MCF 10A (cell line): Measurements from ENCODE around the gene ARHGEF39. TPM values are rescaled to one million over a fixed set of nuclear protein-coding genes. Genes with fewer than 3 reads are reported as not detected.

Source experiments
- BruUV-seq: library from RNA; stranded (reverse); fragments of 400-500 nt; replicated peaks from 2 replicates; lab custom pipeline; 2021; lab: Mats Ljungman, UMichigan
- CTCF ChIA-PET: fragments of 300-600 bp; sonication (Branson Sonifier 250); formaldehyde crosslinking; extraction: SDS; loops from one replicate; lab custom pipeline; 2021; ENCODE audit warnings: antibody characterized with exemption, inconsistent platforms; lab: Yijun Ruan, JAX
- POLR2A ChIA-PET: fragments of 300-600, 350-650 bp; sonication (Branson Sonifier 250); formaldehyde crosslinking; extraction: SDS; loops from one replicate; lab custom pipeline; 2020; ENCODE audit warnings: antibody characterized with exemption, inconsistent platforms; lab: Yijun Ruan, JAX
- DNase-seq: peaks from one replicate; pipeline ENCODE4 v3.0.0-alpha.2; 2018; ENCODE audit not compliant: unreplicated experiment
- H3K27ac Mint-ChIP-seq: one replicate; pipeline ENCODE4 v1.8.0; 2022; ENCODE audit warnings: mild to moderate bottlenecking, low read depth, mixed read lengths; ENCODE audit not compliant: unreplicated experiment
- H3K27me3 Mint-ChIP-seq: one replicate; pipeline ENCODE4 v1.8.0; 2022; ENCODE audit warnings: mixed read lengths; ENCODE audit not compliant: insufficient read depth, unreplicated experiment
- H3K36me3 Mint-ChIP-seq: one replicate; pipeline ENCODE4 v1.8.0; 2022; ENCODE audit warnings: mild to moderate bottlenecking, moderate library complexity, mixed read lengths; ENCODE audit not compliant: insufficient read depth, unreplicated experiment
- H3K4me1 Mint-ChIP-seq: one replicate; pipeline ENCODE4 v1.8.0; 2022; ENCODE audit warnings: mixed read lengths; ENCODE audit not compliant: insufficient read depth, unreplicated experiment
- H3K4me3 Mint-ChIP-seq: one replicate; pipeline ENCODE4 v1.8.0; 2022; ENCODE audit warnings: mild to moderate bottlenecking, moderate library complexity, mixed read lengths; ENCODE audit not compliant: unreplicated experiment
- H3K9me3 Mint-ChIP-seq: one replicate; pipeline ENCODE4 v1.8.0; 2022; ENCODE audit warnings: mixed read lengths; ENCODE audit not compliant: unreplicated experiment
- CTCF ChIP-seq: fragments of 200-600 bp; IDR thresholded peaks from one replicate; pipeline ENCODE4 v1.8.0; 2022; ENCODE audit warnings: antibody characterized with exemption, mild to moderate bottlenecking; ENCODE audit not compliant: unreplicated experiment
- intact Hi-C: fragments of 100-400 bp; cut with micrococcal nuclease; formaldehyde crosslinking; loops from 2 replicates; pipeline ENCODE4 v1.14.1; 2022
- total RNA-seq: library from RNA; stranded (reverse); gene quantifications from 2 replicates; pipeline ENCODE4 v1.2.3, GENCODE V29; 2022

Gene ARHGEF39
- total RNA-seq, 1 experiment from 2014 or later: 5.1 TPM

GRCh38 chr9:35712762-35713400, 47.9 kb upstream of the ARHGEF39 start:
- intact Hi-C loops: no loop called here
- DNase-seq: peak; percentile 37
- H3K27ac Mint-ChIP-seq: peak overlapping the region; percentile 15
- no peaks in the 10 kb centered on the region for H3K27me3 Mint-ChIP-seq
- no peak overlapping the region for H3K4me3 Mint-ChIP-seq
- TF ChIP-seq CTCF: no peak
- no peaks in the 10 kb centered on the region for H3K9me3 Mint-ChIP-seq
- CTCF ChIA-PET: interaction anchor here (1.1 to 12.5 kb wide), 4 partner anchors 16 to 101 kb away, joined by 3 to 155 read pairs (median 4); no protein-coding TSS in a partner anchor
- peaks cover 92% of the 10 kb centered on the region for H3K36me3 Mint-ChIP-seq
- POLR2A ChIA-PET: interaction anchor here (0.8 to 2.1 kb wide), 7 partner anchors 14 to 55 kb away, joined by 3 to 13 read pairs (median 4); partner anchors contain the start of genes CREB3 and TLN1
- H3K4me1 Mint-ChIP-seq: peaks cover 6% of the 10 kb centered on the region
- no TSS peak for BruUV-seq

GRCh38 chr9:35711501-35712428, 46.8 kb upstream of the ARHGEF39 start:
- peak; percentile 40 for DNase-seq
- Mint-ChIP-seq H3K27me3 (no peaks in the 10 kb centered on the region), H3K4me3 (no peak overlapping the region), H3K4me1 (peaks cover 6% of the 10 kb centered on the region), H3K27ac (peak overlapping the region; percentile 59), H3K36me3 (peaks cover 98% of the 10 kb centered on the region), H3K9me3 (no peaks in the 10 kb centered on the region)
- POLR2A ChIA-PET: interaction anchor here (0.6 to 2.1 kb wide), 8 partner anchors 15 to 23 kb away, joined by 3 to 13 read pairs (median 4); partner anchors contain the start of genes CREB3 and TLN1
- no peak for TF ChIP-seq CTCF
- no TSS peak for BruUV-seq
- intact Hi-C loops: no loop called here
- CTCF ChIA-PET: interaction anchor here (0.6 to 12.5 kb wide), 8 partner anchors 10 to 1501 kb away, joined by 3 to 155 read pairs (median 3); partner anchors contain the start of gene TPM2

- CTCF ChIA-PET: interaction anchor here (0.6 to 12.5 kb wide), 4 partner anchors 9 to 1500 kb away, joined by 3 to 155 read pairs (median 3); partner anchors contain the start of gene TPM2
- intact Hi-C loops: no loop called here
- H3K9me3 Mint-ChIP-seq: no peaks in the 10 kb centered on the region
- no peak overlapping the region for H3K27ac Mint-ChIP-seq
- H3K27me3 Mint-ChIP-seq: no peaks in the 10 kb centered on the region
- POLR2A ChIA-PET: interaction anchor here (1.1 kb wide), 1 partner anchor 14 kb away, joined by 3 read pairs; no protein-coding TSS in a partner anchor
- H3K4me3 Mint-ChIP-seq: no peak overlapping the region
- no peak for DNase-seq
- H3K4me1 Mint-ChIP-seq: peaks cover 6% of the 10 kb centered on the region
- no peak for TF ChIP-seq CTCF
- H3K36me3 Mint-ChIP-seq: peaks cover 94% of the 10 kb centered on the region
- TSS peak; percentile 41 for BruUV-seq
These were observed 46.0 kb upstream of the ARHGEF39 start for GRCh38 chr9:35710818-35711500.
